ENCODE data around the gene CALHM4.

GRCh38 chr6:116572162-116572561 lies 18.6 kb downstream of the CALHM4 start:
- TF ChIP-seq FOXP2 (optimal IDR thresholded peaks at IDR 0.05; ENCODE audit: control extremely low read depth, extremely low read length, insufficient read depth) (no peak), POLR2AphosphoS5 (IDR thresholded peaks at IDR 0.05; ENCODE audit: borderline replicate concordance, low read depth, low read length) (no peak)
